GM21576 (cell line): ENCODE measurements around the gene SLC9A7.

Source experiments
- ATAC-seq: cut with Tn5 transposase; IDR thresholded peaks from one replicate; pipeline ENCODE4 v1.9.1; 2021; ENCODE audit warnings: mild to moderate bottlenecking, moderate library complexity; ENCODE audit not compliant: unreplicated experiment

Gene SLC9A7

GRCh38 chrX:46611658-46612362, 147.1 kb downstream of the SLC9A7 start:
- no peak for ATAC-seq

GRCh38 chrX:46610070-46610658, 148.8 kb downstream of the SLC9A7 start:
- no peak for ATAC-seq

GRCh38 chrX:46607916-46608315, 151.0 kb downstream of the SLC9A7 start:
- ATAC-seq: no peak

GRCh38 chrX:46602468-46603102, 156.3 kb downstream of the SLC9A7 start:
- ATAC-seq: no peak

- ATAC-seq: no peak
These were observed 157.6 kb downstream of the SLC9A7 start for GRCh38 chrX:46601283-46601682.

GRCh38 chrX:46599051-46599560, 159.8 kb downstream of the SLC9A7 start:
- ATAC-seq: no peak

- ATAC-seq: no peak
These were observed 161.1 kb downstream of the SLC9A7 start for GRCh38 chrX:46597771-46598170.

GRCh38 chrX:46597208-46597607, 161.7 kb downstream of the SLC9A7 start:
- no peak for ATAC-seq

- ATAC-seq: no peak
These were observed 163.8 kb downstream of the SLC9A7 start for GRCh38 chrX:46595084-46595483.

- no peak for ATAC-seq
These were observed 168.8 kb downstream of the SLC9A7 start for GRCh38 chrX:46589977-46590723.

GRCh38 chrX:46588263-46588662, 170.7 kb downstream of the SLC9A7 start:
- no peak for ATAC-seq

- ATAC-seq: no peak
These were observed 171.2 kb downstream of the SLC9A7 start for GRCh38 chrX:46587753-46588171.

- peak; percentile 73 for ATAC-seq
These were observed 171.8 kb downstream of the SLC9A7 start for GRCh38 chrX:46587158-46587557.

GRCh38 chrX:46584736-46585135, 174.2 kb downstream of the SLC9A7 start:
- no peak for ATAC-seq

- ATAC-seq: no peak
These were observed 176.0 kb downstream of the SLC9A7 start for GRCh38 chrX:46582966-46583365.

GRCh38 chrX:46582325-46582724, 176.6 kb downstream of the SLC9A7 start:
- no peak for ATAC-seq

GRCh38 chrX:46580613-46581012, 178.3 kb downstream of the SLC9A7 start:
- no peak for ATAC-seq

- no peak for ATAC-seq
These were observed 179.7 kb downstream of the SLC9A7 start for GRCh38 chrX:46579250-46579649.

GRCh38 chrX:46577221-46578005, 181.5 kb downstream of the SLC9A7 start:
- ATAC-seq: no peak

- ATAC-seq: no peak
These were observed 182.5 kb downstream of the SLC9A7 start for GRCh38 chrX:46576458-46576857.

GRCh38 chrX:46575991-46576392, 182.9 kb downstream of the SLC9A7 start:
- no peak for ATAC-seq
